Measurements from ENCODE around the gene CATSPER1.

Gene CATSPER1

GRCh38 chr11:66066751-66067150, 40.5 kb upstream of the CATSPER1 start:
- H3K27me3 ChIP-seq (replicated peaks): no peaks in the 10 kb centered on the region
- H3K36me3 ChIP-seq (replicated peaks): peaks cover 67% of the 10 kb centered on the region
- no peak overlapping the region for H3K4me3 ChIP-seq (ENCODE audit: low read depth, low read length)
- in situ Hi-C loops (cut with HindIII; ENCODE audit: low pct_ligation_motif_present, low sequenced_read_pairs): no loop called here
- no peak for TF ChIP-seq CTCF (IDR thresholded peaks at IDR 0.05; ENCODE audit: low read depth, low read length, missing control alignments)
- no peak for DNase-seq
- no peak overlapping the region for H3K27ac ChIP-seq

- in situ Hi-C loops (cut with HindIII; ENCODE audit: low pct_ligation_motif_present, low sequenced_read_pairs): no loop called here
- Histone ChIP-seq H3K27me3 (replicated peaks) (no peaks in the 10 kb centered on the region), H3K27ac (no peak overlapping the region), H3K36me3 (replicated peaks) (peaks cover 88% of the 10 kb centered on the region), H3K4me3 (ENCODE audit: low read depth, low read length) (no peak overlapping the region)
- TF ChIP-seq CTCF (IDR thresholded peaks at IDR 0.05; ENCODE audit: low read depth, low read length, missing control alignments): no peak
- no peak for DNase-seq
Measured at GRCh38 chr11:66064571-66064970, 38.3 kb upstream of the CATSPER1 start.

- no peak for TF ChIP-seq CTCF (IDR thresholded peaks at IDR 0.05; ENCODE audit: low read depth, low read length, missing control alignments)
- no peaks in the 10 kb centered on the region for H3K27me3 ChIP-seq (replicated peaks)
Measured at GRCh38 chr11:66063900-66064299, 37.6 kb upstream of the CATSPER1 start.

GRCh38 chr11:66062408-66062807, 36.1 kb upstream of the CATSPER1 start:
- in situ Hi-C loops (cut with HindIII; ENCODE audit: low pct_ligation_motif_present, low sequenced_read_pairs): no loop called here
- peaks cover 91% of the 10 kb centered on the region for H3K36me3 ChIP-seq (replicated peaks)
- TF ChIP-seq CTCF (IDR thresholded peaks at IDR 0.05; ENCODE audit: low read depth, low read length, missing control alignments): no peak

More at GRCh38 chr11:66063900-66064299, 37.6 kb upstream of the CATSPER1 start:
- peaks cover 93% of the 10 kb centered on the region for H3K36me3 ChIP-seq (replicated peaks)
- in situ Hi-C loops (cut with HindIII; ENCODE audit: low pct_ligation_motif_present, low sequenced_read_pairs): no loop called here
- no peak for DNase-seq
- H3K27ac ChIP-seq: no peak overlapping the region
- H3K4me3 ChIP-seq (ENCODE audit: low read depth, low read length): no peak overlapping the region

GRCh38 chr11:66061268-66061667, 35.0 kb upstream of the CATSPER1 start:
- Histone ChIP-seq H3K4me3 (ENCODE audit: low read depth, low read length) (no peak overlapping the region), H3K27ac (no peak overlapping the region), H3K36me3 (replicated peaks) (peaks cover 91% of the 10 kb centered on the region), H3K27me3 (replicated peaks) (no peaks in the 10 kb centered on the region)
- in situ Hi-C loops (cut with HindIII; ENCODE audit: low pct_ligation_motif_present, low sequenced_read_pairs): no loop called here
- TF ChIP-seq CTCF (IDR thresholded peaks at IDR 0.05; ENCODE audit: low read depth, low read length, missing control alignments): no peak
- no peak for DNase-seq

More at GRCh38 chr11:66062408-66062807, 36.1 kb upstream of the CATSPER1 start:
- Histone ChIP-seq H3K27ac (no peak overlapping the region), H3K4me3 (ENCODE audit: low read depth, low read length) (no peak overlapping the region), H3K27me3 (replicated peaks) (no peaks in the 10 kb centered on the region)
- DNase-seq: no peak

- in situ Hi-C loops (cut with HindIII; ENCODE audit: low pct_ligation_motif_present, low sequenced_read_pairs): no loop called here
- TF ChIP-seq CTCF (IDR thresholded peaks at IDR 0.05; ENCODE audit: low read depth, low read length, missing control alignments): no peak
Measured at GRCh38 chr11:66059966-66060680, 33.8 kb upstream of the CATSPER1 start.

More at GRCh38 chr11:66059966-66060680, 33.8 kb upstream of the CATSPER1 start:
- Histone ChIP-seq H3K27me3 (replicated peaks) (no peaks in the 10 kb centered on the region), H3K4me3 (ENCODE audit: low read depth, low read length) (no peak overlapping the region), H3K36me3 (replicated peaks) (peaks cover 93% of the 10 kb centered on the region), H3K27ac (no peak overlapping the region)
- no peak for DNase-seq

Data from brain microvascular endothelial cell (primary cell).